BLaER1 treated with 17β-estradiol and CSF1 and Interleukin-3, amounts not matched to agents 10 nM and 100 nM (cell line): ENCODE data around the gene RSAD1.

Experiments
- H3K27ac ChIP-seq, 11 experiments: shearing (Covaris generic); formaldehyde crosslinking; 2 replicates each; pipeline ENCODE4 v1.8.1; 2022
- H3K27me3 ChIP-seq, 11 experiments: shearing (Covaris generic); formaldehyde crosslinking; 2 replicates each; pipeline ENCODE4 v1.8.1; 2022
- H3K36me3 ChIP-seq, 11 experiments: shearing (Covaris generic); formaldehyde crosslinking; 2 replicates each; pipeline ENCODE4 v1.8.1; 2022
- H3K4me1 ChIP-seq, 10 experiments: shearing (Covaris generic); formaldehyde crosslinking; 2 replicates each; pipeline ENCODE4 v1.8.1; 2022
- H3K4me2 ChIP-seq, 11 experiments: shearing (Covaris generic); formaldehyde crosslinking; 2 replicates each; pipeline ENCODE4 v1.8.1; 2022
- H3K4me3 ChIP-seq, 10 experiments: shearing (Covaris generic); formaldehyde crosslinking; 2 replicates each; pipeline ENCODE4 v1.8.1; 2022
- H3K9ac ChIP-seq, 11 experiments: shearing (Covaris generic); formaldehyde crosslinking; 2 replicates each; pipeline ENCODE4 v1.8.1; 2022
- H3K9me3 ChIP-seq, 11 experiments: shearing (Covaris generic); formaldehyde crosslinking; replicated peaks in 1 of 11; 2 replicates each; pipeline ENCODE4 v1.8.1; 2022
- H4K20me1 ChIP-seq, 11 experiments: shearing (Covaris generic); formaldehyde crosslinking; 2 replicates each; pipeline ENCODE4 v1.8.1; 2022
- Cebpa-rat ChIP-seq, 11 experiments: shearing (Covaris generic); IDR thresholded peaks; 2 replicates each; pipeline ENCODE4 v1.8.1; 2022

RSAD1 gene

DNA sequence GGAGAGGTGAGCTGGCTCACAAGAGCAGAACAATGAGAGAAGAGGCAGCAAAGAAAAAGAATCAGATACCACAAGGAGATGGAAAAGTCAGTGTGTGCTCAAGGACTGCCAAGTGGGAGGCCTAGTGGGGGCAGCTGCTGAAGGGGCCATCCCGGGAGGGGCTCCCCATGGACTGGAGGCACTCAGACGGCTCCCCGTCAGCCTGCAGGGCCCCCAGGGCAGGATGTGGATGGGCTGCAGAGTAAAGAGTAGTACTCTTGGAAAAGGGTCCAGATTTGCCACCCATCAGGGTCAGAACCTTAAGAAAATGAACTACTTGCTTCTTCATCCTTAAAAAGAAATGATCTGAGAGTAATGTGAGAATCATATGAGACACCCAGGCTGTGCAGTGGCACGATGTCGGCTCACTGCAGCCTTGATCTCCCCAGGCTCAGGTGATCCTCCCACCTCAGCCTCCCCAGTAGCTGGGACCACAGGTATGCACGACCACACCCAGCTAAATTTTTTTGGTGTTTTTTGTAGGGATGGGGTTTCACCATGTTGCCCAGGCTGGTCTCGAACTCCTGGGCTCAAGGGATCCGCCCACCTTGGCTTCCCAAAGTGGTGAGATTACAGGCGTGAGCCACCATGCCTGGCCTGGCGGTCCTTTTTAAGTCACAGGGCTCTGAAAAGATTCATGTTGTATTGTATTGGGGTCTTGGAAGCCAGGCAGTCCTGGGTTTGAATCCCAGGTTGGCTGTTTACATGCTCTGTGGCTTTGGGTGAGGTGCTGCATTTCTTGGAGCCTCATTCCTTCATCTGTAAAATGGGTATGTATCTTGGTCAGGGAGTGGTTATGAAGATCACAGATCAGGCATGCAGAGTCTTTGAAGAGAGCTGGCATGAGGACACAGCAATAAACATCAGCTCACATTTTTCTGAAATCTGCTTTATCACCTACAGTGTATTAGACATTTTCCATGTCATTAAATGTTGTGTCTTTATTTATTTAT lies 37.5 kb upstream of the RSAD1 start:
- peaks cover 0 to 56% (median 8%) of the 10 kb centered on the region in 11 experiments; a peak in 12 of 22 replicates for H3K36me3 ChIP-seq
- H3K27me3 ChIP-seq: no peaks in the 10 kb centered on the region
- TF ChIP-seq Cebpa-rat (IDR thresholded peaks at IDR 0.05): no peak
- no peak overlapping the region for H3K27ac ChIP-seq
- H3K9ac ChIP-seq: no peak overlapping the region
- no peaks in the 10 kb centered on the region for H3K9me3 ChIP-seq
- H3K4me3 ChIP-seq: no peak overlapping the region
- H3K4me2 ChIP-seq: no peak overlapping the region
- H3K4me1 ChIP-seq: no peaks in the 10 kb centered on the region
- peaks cover 0 to 77% (median 0%) of the 10 kb centered on the region in 11 experiments; a peak in 3 of 22 replicates for H4K20me1 ChIP-seq

DNA sequence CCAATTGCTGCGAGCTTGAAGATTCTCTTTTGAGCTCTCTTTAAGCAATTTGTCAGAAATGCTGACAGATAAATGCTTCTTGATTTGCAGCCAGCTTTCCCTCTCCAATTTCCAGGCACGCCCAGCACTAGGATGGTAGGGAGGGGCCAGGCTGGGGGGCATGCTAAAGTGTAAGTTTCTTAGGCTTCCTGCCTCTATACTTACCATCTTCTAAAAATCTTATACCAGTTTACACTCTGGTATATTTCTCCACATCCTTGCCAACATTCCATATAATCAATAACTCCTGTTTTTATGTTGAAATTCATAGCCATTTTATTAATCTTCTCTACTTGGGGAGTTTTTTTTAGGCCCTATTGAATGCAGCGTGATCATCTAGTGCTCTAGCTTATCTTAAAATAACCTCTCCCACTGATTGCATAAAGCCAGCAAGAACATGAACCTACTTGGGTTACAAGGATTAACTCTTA lies 35.1 kb upstream of the RSAD1 start:
- Histone ChIP-seq H3K4me2 (no peak overlapping the region), H3K4me1 (no peaks in the 10 kb centered on the region), H3K9ac (0 out of 22 replicates have a peak overlapping the region, but pooled peaks of 1 of the 11 experiments have one; percentile 24), H3K4me3 (no peak overlapping the region), H4K20me1 (peaks cover 0 to 70% (median 0%) of the 10 kb centered on the region in 11 experiments; a peak in 3 of 22 replicates), H3K27ac (no peak overlapping the region), H3K9me3 (no peaks in the 10 kb centered on the region), H3K27me3 (no peaks in the 10 kb centered on the region), H3K36me3 (peaks cover 0 to 42% (median 0%) of the 10 kb centered on the region in 11 experiments; a peak in 7 of 22 replicates)
- no peak for TF ChIP-seq Cebpa-rat (IDR thresholded peaks at IDR 0.05)

DNA sequence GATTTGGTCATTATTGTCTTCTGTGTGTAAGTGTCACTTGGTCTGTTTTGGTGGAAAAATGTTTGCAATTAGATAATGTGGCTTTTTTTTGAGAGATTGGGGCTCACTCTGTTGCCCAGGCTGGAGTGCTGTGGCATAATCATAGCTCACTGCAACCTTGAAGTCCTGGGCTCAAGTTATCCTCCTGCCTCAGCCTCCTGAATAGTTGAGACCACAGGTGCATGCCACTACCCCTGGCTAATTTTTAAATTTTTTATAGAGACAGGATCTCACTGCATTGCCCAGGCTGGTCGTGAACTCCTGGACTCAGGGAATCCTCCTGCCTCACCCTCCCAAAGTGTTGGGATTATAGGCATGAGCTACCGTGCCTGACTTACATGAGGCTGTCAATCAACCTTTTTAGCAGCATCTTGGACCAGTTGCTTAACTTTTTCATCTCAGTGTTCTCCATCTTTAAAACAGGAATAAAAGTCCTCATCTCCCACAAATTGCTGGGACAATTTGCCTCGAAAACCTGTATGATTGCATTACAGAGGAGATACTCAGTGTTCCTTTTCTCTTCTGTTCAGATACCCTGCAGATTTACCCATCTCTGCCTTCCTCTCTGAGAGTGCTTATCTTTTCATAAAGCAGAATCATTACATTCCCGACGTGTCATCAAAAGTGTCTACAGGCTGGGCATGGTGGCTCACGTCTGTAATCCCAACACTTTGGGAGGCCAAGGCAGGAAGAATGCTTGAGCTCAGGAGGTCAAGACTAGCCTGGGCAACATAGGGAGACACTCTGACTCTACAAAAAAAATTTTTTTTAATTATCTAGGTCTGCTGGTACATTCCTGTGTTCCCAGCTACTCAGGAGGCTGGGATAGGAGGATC lies 33.6 kb upstream of the RSAD1 start:
- H3K27ac ChIP-seq: no peak overlapping the region

DNA sequence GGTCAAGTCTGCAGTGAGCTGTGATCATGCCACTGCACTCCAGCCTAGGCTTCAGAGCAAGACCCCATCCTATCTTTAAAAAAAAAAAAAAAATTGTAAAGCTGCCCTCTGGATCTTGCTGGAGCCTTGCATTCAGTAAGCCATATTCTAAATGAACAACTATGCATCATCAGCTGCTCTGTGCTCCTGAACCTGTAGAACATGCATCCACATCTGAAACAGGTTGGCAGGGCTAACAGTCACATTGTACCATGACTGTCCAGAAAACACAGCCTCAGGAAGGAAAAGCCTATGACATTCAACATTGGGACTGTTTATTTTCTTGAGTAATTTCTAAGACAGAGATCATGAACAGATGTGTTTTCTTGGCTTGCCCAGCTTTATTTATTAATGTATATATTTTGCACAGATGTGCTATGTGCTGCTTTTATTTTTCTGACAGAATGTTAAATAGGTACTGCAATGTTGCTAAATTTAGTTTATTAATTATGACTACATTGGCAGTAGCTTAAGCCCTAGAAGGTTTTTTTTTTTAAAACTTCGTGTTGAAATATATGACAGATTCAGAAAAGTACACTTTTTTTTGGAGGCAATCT lies 32.8 kb upstream of the RSAD1 start:
- TF ChIP-seq Cebpa-rat (IDR thresholded peaks at IDR 0.05): no peak
- no peak overlapping the region for H3K9ac ChIP-seq
- H3K9me3 ChIP-seq: no peaks in the 10 kb centered on the region
- H4K20me1 ChIP-seq: peaks cover 0 to 51% (median 0%) of the 10 kb centered on the region in 11 experiments; a peak in 2 of 22 replicates
- no peak overlapping the region for H3K4me3 ChIP-seq
- H3K4me1 ChIP-seq: peaks cover 0 to 4% (median under 1%) of the 10 kb centered on the region in 10 experiments; a peak in 10 of 20 replicates
- peaks cover 0 to 19% (median 0%) of the 10 kb centered on the region in 11 experiments; a peak in 4 of 22 replicates for H3K36me3 ChIP-seq
- H3K27me3 ChIP-seq: no peaks in the 10 kb centered on the region
- H3K27ac ChIP-seq: no peak overlapping the region
- no peak overlapping the region for H3K4me2 ChIP-seq

More for the DNA sequence above, 33.6 kb upstream of the RSAD1 start:
- Histone ChIP-seq H3K27me3 (no peaks in the 10 kb centered on the region), H3K9me3 (no peaks in the 10 kb centered on the region), H3K4me3 (no peak overlapping the region), H3K4me1 (no peaks in the 10 kb centered on the region), H4K20me1 (peaks cover 0 to 59% (median 0%) of the 10 kb centered on the region in 11 experiments; a peak in 3 of 22 replicates), H3K9ac (no peak overlapping the region), H3K4me2 (no peak overlapping the region), H3K36me3 (peaks cover 0 to 26% (median 0%) of the 10 kb centered on the region in 11 experiments; a peak in 6 of 22 replicates)
- TF ChIP-seq Cebpa-rat (IDR thresholded peaks at IDR 0.05): no peak

DNA sequence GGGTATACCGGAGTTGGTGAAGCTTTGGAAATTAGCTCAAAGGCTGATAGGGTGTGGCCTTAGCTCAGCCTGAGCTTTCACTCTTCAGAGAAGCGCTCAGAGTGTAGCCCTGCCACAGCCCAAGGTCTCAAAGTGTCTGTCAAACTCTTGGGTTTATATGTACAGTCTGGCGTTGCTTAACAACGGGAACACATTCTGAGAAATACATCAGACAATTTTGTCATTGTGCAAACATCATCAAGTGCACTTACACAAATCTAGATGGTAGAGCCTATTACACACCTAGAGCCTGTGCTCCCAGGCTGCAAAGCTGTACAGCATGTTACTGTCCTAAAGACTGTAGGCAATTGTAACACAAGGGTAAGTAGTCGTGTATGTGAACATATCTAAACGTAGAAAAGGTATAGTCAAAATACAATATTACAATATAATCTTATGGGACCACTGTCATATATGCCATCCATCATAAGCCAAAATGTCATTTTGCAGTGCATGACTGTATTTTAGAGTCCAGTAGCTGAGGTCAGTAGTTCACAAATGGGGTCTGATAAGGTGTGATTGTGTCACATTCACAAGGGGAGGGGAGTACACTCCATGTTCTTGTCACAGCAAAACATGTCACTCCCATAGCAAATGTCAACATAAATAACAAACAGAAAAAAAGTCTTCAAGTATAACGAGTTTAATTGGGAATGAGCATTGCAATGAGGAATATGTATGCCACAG lies 30.6 kb upstream of the RSAD1 start:
- Histone ChIP-seq H3K9me3 (no peaks in the 10 kb centered on the region), H3K4me3 (no peak overlapping the region), H3K9ac (no peak overlapping the region), H4K20me1 (peaks cover 0 to 45% (median 0%) of the 10 kb centered on the region in 11 experiments; a peak in 2 of 22 replicates), H3K27me3 (no peaks in the 10 kb centered on the region), H3K36me3 (peaks cover 0 to 13% (median 0%) of the 10 kb centered on the region in 11 experiments; a peak in 2 of 22 replicates), H3K4me2 (no peak overlapping the region), H3K27ac (no peak overlapping the region), H3K4me1 (peaks cover 13 to 26% (median 22%) of the 10 kb centered on the region in 10 experiments)
- no peak for TF ChIP-seq Cebpa-rat (IDR thresholded peaks at IDR 0.05)

DNA sequence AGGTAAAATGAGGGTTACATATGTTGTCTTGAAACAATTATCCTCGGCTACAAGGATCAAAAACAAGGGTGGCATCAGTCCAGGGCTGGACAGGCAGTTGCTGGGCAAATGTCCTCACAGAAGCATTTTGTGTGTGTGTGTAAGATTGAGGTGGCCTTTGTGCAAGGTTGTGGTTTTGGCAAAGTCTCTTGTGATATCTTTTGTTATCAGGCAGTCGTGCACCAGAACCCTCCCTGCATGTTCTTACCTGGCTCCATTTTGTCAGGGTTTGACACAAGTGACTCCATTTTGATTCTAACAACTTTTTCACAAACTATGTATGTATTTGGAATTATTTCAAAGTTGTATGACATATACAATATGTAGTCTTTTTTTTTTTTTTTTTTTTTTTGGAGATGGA lies 30.0 kb upstream of the RSAD1 start:
- Histone ChIP-seq H3K9ac (no peak overlapping the region), H3K9me3 (no peaks in the 10 kb centered on the region), H3K4me3 (no peak overlapping the region), H3K4me1 (peaks cover 19 to 32% (median 28%) of the 10 kb centered on the region in 10 experiments), H3K36me3 (peaks cover 0 to 13% (median 0%) of the 10 kb centered on the region in 11 experiments; a peak in 2 of 22 replicates), H3K27ac (no peak overlapping the region), H3K4me2 (no peak overlapping the region), H4K20me1 (peaks cover 0 to 42% (median 0%) of the 10 kb centered on the region in 11 experiments; a peak in 2 of 22 replicates), H3K27me3 (no peaks in the 10 kb centered on the region)
- TF ChIP-seq Cebpa-rat (IDR thresholded peaks at IDR 0.05): no peak

DNA sequence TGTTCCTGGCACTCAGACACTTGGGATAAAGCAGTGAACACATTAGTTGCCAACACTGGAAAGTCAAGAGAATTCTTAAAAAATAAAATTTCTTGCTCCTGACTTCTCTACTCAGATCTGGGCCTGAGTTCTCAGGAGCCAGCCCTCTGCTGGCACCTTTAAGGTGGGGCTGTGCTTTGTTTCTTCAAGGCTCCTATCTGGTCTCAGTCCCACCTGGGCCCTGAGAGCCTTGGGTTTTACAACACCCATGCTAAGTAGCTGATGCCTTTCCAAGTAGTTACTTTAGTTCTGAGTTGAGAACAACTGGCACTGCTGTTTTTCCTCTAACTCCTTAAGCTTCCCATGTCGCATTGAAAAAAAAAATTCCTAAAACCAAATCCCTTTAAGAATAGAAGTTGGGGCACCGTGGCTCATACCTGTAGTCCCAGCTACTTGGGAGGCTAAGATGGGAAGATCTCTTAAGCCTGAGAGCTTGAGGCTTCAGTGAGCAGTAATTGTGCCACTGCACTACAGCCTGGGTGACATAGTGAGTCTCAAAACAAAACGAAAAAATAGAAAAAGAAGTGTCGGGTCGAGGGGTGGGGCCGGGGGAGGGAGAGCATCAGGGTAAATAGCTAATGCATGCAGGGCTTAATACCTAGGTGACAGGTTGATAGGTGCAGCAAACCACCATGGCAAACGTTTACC lies 26.6 kb upstream of the RSAD1 start:
- TF ChIP-seq Cebpa-rat (IDR thresholded peaks at IDR 0.05): no peak

More for the DNA sequence above, 26.6 kb upstream of the RSAD1 start:
- Histone ChIP-seq H3K4me3 (peak overlapping the region in 5 of 10 experiments; percentile 10 to 37 (median 32); a peak in 7 of 20 replicates), H4K20me1 (peaks cover 0 to 33% (median 0%) of the 10 kb centered on the region in 11 experiments; a peak in 2 of 22 replicates), H3K36me3 (peaks cover 0 to 24% (median 0%) of the 10 kb centered on the region in 11 experiments; a peak in 3 of 22 replicates), H3K4me1 (peaks cover 26 to 55% (median 46%) of the 10 kb centered on the region in 10 experiments), H3K27me3 (no peaks in the 10 kb centered on the region), H3K9ac (peak overlapping the region in 9 of 11 experiments; percentile 12 to 72 (median 65); a peak in 16 of 22 replicates), H3K27ac (peak overlapping the region in 10 of 11 experiments; percentile 43 to 87 (median 82); a peak in 19 of 22 replicates), H3K4me2 (peak overlapping the region; percentile 56 to 97 (median 88)), H3K9me3 (no peaks in the 10 kb centered on the region)
